Measurements from ENCODE around the gene CSNK2B.
"Not testable (repeated sequence)": the region's sequence is repeated elsewhere in the genome, so short reads cannot be mapped to it uniquely, and the experiment has no call there.

The CSNK2B gene

GRCh38 chr6:31691078-31691463, 25.2 kb downstream of the CSNK2B start:
- no peak for DNase-seq

- no peak for DNase-seq
Observed at GRCh38 chr6:31691564-31692108, 25.8 kb downstream of the CSNK2B start.

GRCh38 chr6:31692353-31692752, 26.5 kb downstream of the CSNK2B start:
- DNase-seq, result no peak

GRCh38 chr6:31692886-31693285, 27.0 kb downstream of the CSNK2B start:
- DNase-seq, result no peak

- no peak for DNase-seq
Observed at GRCh38 chr6:31693535-31693934, 27.7 kb downstream of the CSNK2B start.

GRCh38 chr6:31697555-31697954, 31.7 kb downstream of the CSNK2B start:
- DNase-seq, result no peak

- DNase-seq, result no peak
Observed at GRCh38 chr6:31700740-31701401, 35.0 kb downstream of the CSNK2B start.

- DNase-seq, result no peak
Observed at GRCh38 chr6:31701666-31702404, 36.0 kb downstream of the CSNK2B start.

GRCh38 chr6:31702405-31702818, 36.5 kb downstream of the CSNK2B start:
- peak in 1 of 2 donors; percentile 46 for DNase-seq

GRCh38 chr6:31702819-31703716, 37.2 kb downstream of the CSNK2B start, which contains the start of gene ABHD16A:
ABHD16A (minus strand) TSS chr6:31703324; CDS start chr6:31703281, 43 bp downstream.
- peak; percentile 97 to 98 for DNase-seq

- no peak for DNase-seq
Observed at GRCh38 chr6:31705931-31706330, 40.1 kb downstream of the CSNK2B start.

GRCh38 chr6:31706599-31706998, 40.7 kb downstream of the CSNK2B start, which contains the start of gene LY6G6F:
LY6G6F (plus strand) TSS chr6:31706866; CDS start chr6:31706907, 41 bp downstream.
- no peak for DNase-seq

GRCh38 chr6:31707701-31708100, 41.8 kb downstream of the CSNK2B start:
- no peak for DNase-seq

GRCh38 chr6:31708224-31708623, 42.3 kb downstream of the CSNK2B start:
- no peak for DNase-seq

GRCh38 chr6:31709157-31709556, 43.3 kb downstream of the CSNK2B start:
- DNase-seq, result not testable (repeated sequence)

- DNase-seq, result no peak
Observed at GRCh38 chr6:31710523-31711219, 44.8 kb downstream of the CSNK2B start.

- no peak for DNase-seq
Observed at GRCh38 chr6:31711233-31711632, 45.4 kb downstream of the CSNK2B start.

GRCh38 chr6:31712296-31712695, 46.4 kb downstream of the CSNK2B start:
- no peak for DNase-seq

GRCh38 chr6:31713465-31713864, 47.6 kb downstream of the CSNK2B start:
- DNase-seq, result no peak

GRCh38 chr6:31713991-31714684, 48.3 kb downstream of the CSNK2B start:
- DNase-seq, result no peak
